CD4-positive, alpha-beta T cell (primary cell): ENCODE measurements around the gene IL1RAPL2. TPM values are rescaled to one million over a fixed set of nuclear protein-coding genes. Genes with fewer than 3 reads are reported as not detected.

ENCODE experiments used
- ATAC-seq: fragments of 200-7000 bp; cut with Tn5 transposase; one replicate; pipeline ENCODE4 v1.10.0; 2022; ENCODE audit warnings: mild to moderate bottlenecking; ENCODE audit not compliant: poor library complexity
- CTCF ChIA-PET: fragments of 350-600 bp; sonication (Branson Sonifier 250); formaldehyde crosslinking; loops from one replicate; lab custom pipeline; 2021; ENCODE audit warnings: antibody characterized with exemption, inconsistent platforms; lab: Charles Lee
- POLR2A ChIA-PET: fragments of 350-600 bp; sonication (Branson Sonifier 250); formaldehyde crosslinking; loops from one replicate; lab custom pipeline; 2021; ENCODE audit warnings: antibody characterized with exemption, inconsistent platforms; lab: Charles Lee
- DNase-seq, 14 experiments: peaks; one replicate each; pipeline ENCODE4 v3.0.0-alpha.2; 2013 to 2020; ENCODE audit warnings: mixed read lengths in 2 of 14
- H3K27ac ChIP-seq, 2 donors: one replicate each; pipeline versions ENCODE4 v1.5.1 to v1.7.0; 2013; ENCODE audit warnings: low read length in 2 of 2, low read depth in 1 of 2, mild to moderate bottlenecking in 1 of 2
- H3K27me3 ChIP-seq, 2 experiments: 1 replicate in 1 of 2; 2 replicates in 1 of 2; pipeline versions ENCODE4 v1.6.1 to v1.7.0; 2013; ENCODE audit warnings: low read length in 2 of 2, control low read depth in 1 of 2, mild to moderate bottlenecking in 1 of 2, moderate library complexity in 1 of 2; ENCODE audit not compliant: insufficient read depth in 2 of 2, control insufficient read depth in 1 of 2
- H3K36me3 ChIP-seq: one replicate; pipeline ENCODE4 v1.6.1; 2013; ENCODE audit warnings: low read length, control low read depth; ENCODE audit not compliant: insufficient read depth
- H3K4me1 ChIP-seq: one replicate; pipeline ENCODE4 v1.6.1; 2013; ENCODE audit warnings: low read length, control low read depth; ENCODE audit not compliant: insufficient read depth
- H3K4me3 ChIP-seq: one replicate; pipeline ENCODE4 v1.5.1; 2013; ENCODE audit warnings: mild to moderate bottlenecking, low read length, moderate library complexity
- H3K9me3 ChIP-seq, 2 experiments: 1 replicate in 1 of 2; 2 replicates in 1 of 2; pipeline versions ENCODE4 v1.6.1 to v1.7.0; 2013; ENCODE audit warnings: low read length in 2 of 2, mild to moderate bottlenecking in 2 of 2, control low read depth in 1 of 2, moderate library complexity in 1 of 2; ENCODE audit not compliant: control insufficient read depth in 1 of 2, insufficient read depth in 1 of 2
- H3K27ac Mint-ChIP-seq: one replicate; pipeline ENCODE4 v1.8.0; 2020; ENCODE audit warnings: mixed read lengths
- H3K27me3 Mint-ChIP-seq: one replicate; pipeline ENCODE4 v1.8.0; 2021; ENCODE audit warnings: mixed read lengths
- H3K36me3 Mint-ChIP-seq: one replicate; pipeline ENCODE4 v1.8.0; 2021; ENCODE audit warnings: low read depth, mixed read lengths
- H3K4me1 Mint-ChIP-seq: one replicate; pipeline ENCODE4 v1.8.0; 2021; ENCODE audit warnings: low read depth, mixed read lengths
- H3K4me3 Mint-ChIP-seq: one replicate; pipeline ENCODE4 v1.8.0; 2020; ENCODE audit warnings: mild to moderate bottlenecking, mixed read lengths
- H3K9me3 Mint-ChIP-seq: one replicate; pipeline ENCODE4 v1.8.0; 2020; ENCODE audit warnings: mixed read lengths
- intact Hi-C, 2 experiments: fragments of 100-400 bp; cut with DNase I in 1 of 2; cut with micrococcal nuclease in 1 of 2; formaldehyde crosslinking; loops; one replicate each; pipeline versions ENCODE4 v1.15.1 to v1.9.0; 2023 to 2025; cut with DNase I, micrococcal nuclease
- total RNA-seq, 174 experiments: library from RNA in 2 of 174; stranded (reverse) in 2 of 174; gene quantifications; one replicate each; pipeline ENCODE4 v1.2.3 and lab custom pipeline; 2021 to 2026
- TF ChIP-seq, protein P1 (sequence below): fragments of 200-600 bp; IDR thresholded peaks from one replicate; pipeline ENCODE4 v1.8.0; 2022; ENCODE audit warnings: antibody characterized with exemption, mild to moderate bottlenecking

IL1RAPL2 gene
- total RNA-seq, 2 experiments from 2014 or later, result not detected

DNA sequence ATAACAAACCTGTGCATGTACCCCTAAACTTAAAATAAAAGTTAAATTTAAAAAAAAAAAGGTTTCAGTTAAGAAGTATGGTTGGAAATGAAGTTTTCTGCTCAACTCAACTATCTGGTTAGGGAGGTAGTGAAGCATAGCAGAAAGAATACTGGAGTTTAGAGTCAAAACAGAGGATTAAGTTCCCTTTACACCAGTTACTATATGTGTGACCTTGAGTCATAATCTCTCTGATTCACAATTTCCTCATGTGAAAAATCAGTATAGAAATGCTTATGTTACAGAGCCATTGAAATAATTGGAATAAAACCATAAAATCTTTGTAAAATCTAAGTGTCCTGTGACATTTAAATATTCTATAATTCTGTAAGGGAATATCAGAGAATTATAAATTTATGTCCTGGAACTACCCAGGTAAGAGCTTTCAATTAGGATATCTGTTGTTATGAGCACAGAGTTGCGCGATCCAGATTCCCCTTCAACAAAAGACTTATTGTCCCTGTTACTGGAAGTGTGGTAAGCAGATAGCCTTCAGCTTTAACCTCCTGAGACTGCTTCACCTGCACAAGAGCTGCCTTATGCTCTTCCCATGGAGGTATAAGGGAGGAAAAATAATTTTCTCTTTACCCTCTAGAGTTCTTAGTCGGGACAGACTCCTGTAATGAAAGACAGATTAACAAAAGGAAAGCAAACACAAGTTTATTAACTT is 1052.5 kb downstream of the IL1RAPL2 start:
- no peak overlapping the region for H3K27ac Mint-ChIP-seq
- DNase-seq (no peak), ATAC-seq (no peak)
- no peaks in the 10 kb centered on the region for H3K4me1 ChIP-seq
- CTCF ChIA-PET, result no interaction called here
- no peaks in the 10 kb centered on the region for H3K9me3 ChIP-seq
- intact Hi-C loops, result no loop called here
- H3K36me3 ChIP-seq, result no peaks in the 10 kb centered on the region
- H3K27me3 ChIP-seq, result no peaks in the 10 kb centered on the region
- no peaks in the 10 kb centered on the region for H3K36me3 Mint-ChIP-seq
- no peak overlapping the region for H3K27ac ChIP-seq
- POLR2A ChIA-PET, result no interaction called here
- TF ChIP-seq, protein P1, sequence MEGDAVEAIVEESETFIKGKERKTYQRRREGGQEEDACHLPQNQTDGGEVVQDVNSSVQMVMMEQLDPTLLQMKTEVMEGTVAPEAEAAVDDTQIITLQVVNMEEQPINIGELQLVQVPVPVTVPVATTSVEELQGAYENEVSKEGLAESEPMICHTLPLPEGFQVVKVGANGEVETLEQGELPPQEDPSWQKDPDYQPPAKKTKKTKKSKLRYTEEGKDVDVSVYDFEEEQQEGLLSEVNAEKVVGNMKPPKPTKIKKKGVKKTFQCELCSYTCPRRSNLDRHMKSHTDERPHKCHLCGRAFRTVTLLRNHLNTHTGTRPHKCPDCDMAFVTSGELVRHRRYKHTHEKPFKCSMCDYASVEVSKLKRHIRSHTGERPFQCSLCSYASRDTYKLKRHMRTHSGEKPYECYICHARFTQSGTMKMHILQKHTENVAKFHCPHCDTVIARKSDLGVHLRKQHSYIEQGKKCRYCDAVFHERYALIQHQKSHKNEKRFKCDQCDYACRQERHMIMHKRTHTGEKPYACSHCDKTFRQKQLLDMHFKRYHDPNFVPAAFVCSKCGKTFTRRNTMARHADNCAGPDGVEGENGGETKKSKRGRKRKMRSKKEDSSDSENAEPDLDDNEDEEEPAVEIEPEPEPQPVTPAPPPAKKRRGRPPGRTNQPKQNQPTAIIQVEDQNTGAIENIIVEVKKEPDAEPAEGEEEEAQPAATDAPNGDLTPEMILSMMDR, result no peak
- no peaks in the 10 kb centered on the region for H3K4me1 Mint-ChIP-seq
- no peaks in the 10 kb centered on the region for H3K27me3 Mint-ChIP-seq
- H3K4me3 Mint-ChIP-seq, result no peak overlapping the region
- H3K9me3 Mint-ChIP-seq, result peaks cover 3% of the 10 kb centered on the region
- no peak overlapping the region for H3K4me3 ChIP-seq

DNA sequence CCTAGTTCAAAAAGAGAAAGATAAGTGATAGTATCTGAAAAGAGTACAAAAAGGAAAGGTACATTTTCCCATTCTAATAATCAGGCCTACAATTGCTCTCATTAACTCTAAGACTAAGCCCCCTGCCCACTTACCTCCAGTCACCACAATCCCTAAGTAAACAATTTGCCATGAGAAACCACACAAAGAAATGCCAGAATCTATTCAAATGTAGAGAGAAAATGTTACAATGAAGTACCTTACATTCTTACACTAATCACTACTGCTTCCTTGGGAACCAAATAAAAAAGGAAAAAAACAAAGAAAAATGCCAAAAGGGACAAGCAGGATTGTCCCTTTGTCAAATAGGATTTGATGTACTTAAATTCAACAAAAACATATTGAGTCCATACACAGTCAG is 1068.2 kb downstream of the IL1RAPL2 start:
- Histone ChIP-seq H3K27ac (no peak overlapping the region), H3K27me3 (no peaks in the 10 kb centered on the region), H3K4me1 (no peaks in the 10 kb centered on the region), H3K36me3 (no peaks in the 10 kb centered on the region), H3K9me3 (no peaks in the 10 kb centered on the region), H3K4me3 (no peak overlapping the region)
- ChIA-PET POLR2A (no interaction called here), CTCF (no interaction called here)
- Mint-ChIP-seq H3K27me3 (no peaks in the 10 kb centered on the region), H3K27ac (no peak overlapping the region), H3K9me3 (no peaks in the 10 kb centered on the region), H3K36me3 (no peaks in the 10 kb centered on the region), H3K4me3 (no peak overlapping the region), H3K4me1 (no peaks in the 10 kb centered on the region)
- ATAC-seq (no peak), DNase-seq (no peak)
- intact Hi-C loops, result no loop called here
- TF ChIP-seq, protein P1, result no peak

DNA sequence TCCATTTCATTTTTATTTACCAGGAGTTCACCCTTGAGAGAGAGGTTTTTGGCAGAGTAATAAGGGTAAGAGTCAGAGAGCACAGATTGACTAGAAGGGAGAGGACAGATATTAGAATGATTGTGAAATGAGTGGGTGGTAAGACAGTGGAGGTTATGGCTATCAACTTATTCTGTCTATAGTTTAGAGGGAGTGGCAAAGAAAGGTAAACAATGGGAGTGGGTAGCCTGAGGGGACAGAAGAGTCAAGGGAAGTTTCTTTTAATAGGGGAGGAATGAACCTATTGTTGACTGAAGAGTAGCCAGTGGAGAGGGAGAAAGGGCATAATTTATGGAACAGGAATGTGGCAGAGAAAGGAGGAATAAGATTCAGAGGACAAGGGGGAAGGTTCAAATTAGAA is 1069.8 kb downstream of the IL1RAPL2 start:
- Histone ChIP-seq H3K27me3 (no peaks in the 10 kb centered on the region), H3K4me1 (no peaks in the 10 kb centered on the region), H3K27ac (no peak overlapping the region), H3K36me3 (no peaks in the 10 kb centered on the region), H3K9me3 (no peaks in the 10 kb centered on the region), H3K4me3 (no peak overlapping the region)
- no peaks in the 10 kb centered on the region for H3K4me1 Mint-ChIP-seq
- ChIA-PET CTCF (no interaction called here), POLR2A (no interaction called here)
- DNase-seq (no peak), ATAC-seq (no peak)
- intact Hi-C loops, result no loop called here
- TF ChIP-seq, protein P1, result no peak
- H3K4me3 Mint-ChIP-seq, result no peak overlapping the region
- no peaks in the 10 kb centered on the region for H3K27me3 Mint-ChIP-seq
- H3K27ac Mint-ChIP-seq, result no peak overlapping the region
- no peaks in the 10 kb centered on the region for H3K36me3 Mint-ChIP-seq
- no peaks in the 10 kb centered on the region for H3K9me3 Mint-ChIP-seq
